Measurements from ENCODE around the gene FRY.
"Not testable (repeated sequence)": the region's sequence is repeated elsewhere in the genome, so short reads cannot be mapped to it uniquely, and the experiment has no call there.

Gene FRY

DNA sequence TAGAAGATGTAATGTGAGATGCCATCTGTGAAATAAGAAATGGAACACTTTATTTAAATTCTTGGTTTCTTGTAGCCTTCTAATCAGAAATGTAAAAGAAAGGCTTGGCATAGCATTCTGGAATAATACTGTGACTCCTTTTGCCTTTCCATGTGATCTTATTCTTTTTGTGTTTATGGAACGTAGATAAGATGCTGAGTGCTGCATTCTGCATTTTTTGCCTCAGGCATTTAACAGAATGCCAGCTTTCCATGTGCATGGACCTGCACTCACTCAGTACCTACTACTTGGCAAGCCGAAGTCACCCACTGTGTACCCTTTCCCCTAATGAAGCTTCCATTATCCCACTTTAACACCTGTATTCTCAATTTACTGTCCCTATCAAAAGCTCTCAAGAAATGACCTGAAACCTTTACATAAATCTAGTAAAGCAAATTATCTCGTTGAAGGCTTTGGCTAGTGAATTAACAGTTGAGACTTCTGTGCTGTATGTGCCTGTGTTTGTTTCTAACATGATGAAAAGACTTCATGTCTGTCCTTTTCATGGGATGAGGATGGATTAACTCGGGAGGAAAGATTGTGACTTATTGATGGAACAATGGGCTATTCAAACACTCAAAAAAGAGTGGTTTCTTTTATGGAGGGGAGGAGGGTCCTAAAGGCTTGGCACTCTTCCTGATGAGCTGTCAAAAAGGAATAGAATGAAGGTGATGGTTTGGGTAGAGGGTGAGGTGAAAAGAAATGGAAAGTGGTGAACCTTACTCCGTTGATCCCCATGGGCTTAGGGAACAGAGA lies 44.7 kb upstream of the FRY start:
- Histone ChIP-seq H3K36me3 (ENCODE audit: control insufficient read depth, insufficient read depth, low read length) (no peaks in the 10 kb centered on the region), H3K27ac (no peak overlapping the region), H3K27me3 (ENCODE audit: control insufficient read depth, insufficient read depth, low read length) (no peaks in the 10 kb centered on the region), H3K79me2 (no peaks in the 10 kb centered on the region), H3K4me3 (ENCODE audit: low read depth, low read length) (no peak overlapping the region), H3K4me2 (ENCODE audit: low read length) (no peak overlapping the region), H3K9me3 (ENCODE audit: control insufficient read depth, low read length) (no peaks in the 10 kb centered on the region), H3K4me1 (no peaks in the 10 kb centered on the region), H3K9ac (no peak overlapping the region), H2AFZ (no peak overlapping the region)
- TF ChIP-seq, protein P1, sequence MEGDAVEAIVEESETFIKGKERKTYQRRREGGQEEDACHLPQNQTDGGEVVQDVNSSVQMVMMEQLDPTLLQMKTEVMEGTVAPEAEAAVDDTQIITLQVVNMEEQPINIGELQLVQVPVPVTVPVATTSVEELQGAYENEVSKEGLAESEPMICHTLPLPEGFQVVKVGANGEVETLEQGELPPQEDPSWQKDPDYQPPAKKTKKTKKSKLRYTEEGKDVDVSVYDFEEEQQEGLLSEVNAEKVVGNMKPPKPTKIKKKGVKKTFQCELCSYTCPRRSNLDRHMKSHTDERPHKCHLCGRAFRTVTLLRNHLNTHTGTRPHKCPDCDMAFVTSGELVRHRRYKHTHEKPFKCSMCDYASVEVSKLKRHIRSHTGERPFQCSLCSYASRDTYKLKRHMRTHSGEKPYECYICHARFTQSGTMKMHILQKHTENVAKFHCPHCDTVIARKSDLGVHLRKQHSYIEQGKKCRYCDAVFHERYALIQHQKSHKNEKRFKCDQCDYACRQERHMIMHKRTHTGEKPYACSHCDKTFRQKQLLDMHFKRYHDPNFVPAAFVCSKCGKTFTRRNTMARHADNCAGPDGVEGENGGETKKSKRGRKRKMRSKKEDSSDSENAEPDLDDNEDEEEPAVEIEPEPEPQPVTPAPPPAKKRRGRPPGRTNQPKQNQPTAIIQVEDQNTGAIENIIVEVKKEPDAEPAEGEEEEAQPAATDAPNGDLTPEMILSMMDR (IDR thresholded peaks at IDR 0.05): no peak

DNA sequence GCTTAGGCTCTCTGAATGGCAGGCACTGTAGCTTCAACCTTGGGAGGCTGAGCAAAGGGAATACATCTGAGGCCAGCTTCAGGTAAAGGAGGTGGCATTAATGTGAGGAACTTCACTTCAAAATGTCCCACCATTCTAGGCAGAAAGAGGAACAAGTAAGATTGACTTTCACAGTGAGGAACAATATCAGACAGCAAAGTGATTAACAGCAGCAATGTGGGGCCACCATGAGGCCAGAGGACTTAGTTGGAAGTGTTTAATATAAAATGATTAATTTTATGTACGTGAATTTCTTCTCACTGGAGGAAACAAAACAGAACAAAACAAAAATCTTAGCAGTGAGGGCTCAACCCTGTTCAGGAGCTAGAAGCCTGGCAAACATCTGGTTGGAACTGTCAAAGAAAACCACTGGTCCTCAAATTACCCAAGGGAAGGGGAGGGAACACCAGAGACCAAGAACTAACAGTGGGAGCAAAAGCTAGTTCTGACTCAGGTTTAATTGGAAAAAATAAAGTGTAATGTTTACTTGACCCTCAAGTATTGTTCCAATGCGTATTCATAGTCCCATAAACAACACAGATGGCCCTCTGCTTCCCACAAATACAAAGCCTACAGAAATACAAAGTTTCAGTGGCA lies 43.9 kb upstream of the FRY start:
- Histone ChIP-seq H3K27ac (no peak overlapping the region), H3K4me2 (ENCODE audit: low read length) (no peak overlapping the region)
- TF ChIP-seq, protein P1 (IDR thresholded peaks at IDR 0.05): no peak

DNA sequence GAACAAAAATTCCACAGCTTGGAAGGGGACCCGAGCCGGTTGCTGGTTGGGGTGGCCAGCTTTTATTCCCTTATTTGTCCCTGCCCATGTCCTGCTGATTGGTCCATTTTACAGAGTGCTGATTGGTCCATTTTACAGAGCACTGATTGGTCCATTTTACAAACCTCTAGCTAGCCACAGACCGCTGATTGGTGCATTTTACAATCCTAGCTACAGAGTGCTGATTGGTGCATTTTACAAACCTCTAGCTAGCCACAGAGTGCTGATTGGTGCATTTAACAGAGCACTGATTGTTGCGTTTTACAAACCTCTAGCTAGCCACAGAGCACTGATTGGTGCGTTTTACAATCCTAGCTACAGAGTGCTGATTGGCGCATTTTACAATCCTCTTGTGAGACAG lies 37.2 kb upstream of the FRY start:
- H3K36me3 ChIP-seq (ENCODE audit: control insufficient read depth, insufficient read depth, low read length); H2AFZ ChIP-seq; H3K4me2 ChIP-seq (ENCODE audit: low read length); H3K79me2 ChIP-seq; H3K4me3 ChIP-seq (ENCODE audit: low read depth, low read length); H3K27me3 ChIP-seq (ENCODE audit: control insufficient read depth, insufficient read depth, low read length); H3K4me1 ChIP-seq; H3K9ac ChIP-seq; H3K27ac ChIP-seq; H3K9me3 ChIP-seq (ENCODE audit: control insufficient read depth, low read length): not testable (repeated sequence)

More for the DNA sequence above, 43.9 kb upstream of the FRY start:
- no peak overlapping the region for H3K9ac ChIP-seq
- no peak overlapping the region for H2AFZ ChIP-seq
- H3K4me3 ChIP-seq (ENCODE audit: low read depth, low read length): no peak overlapping the region
- no peaks in the 10 kb centered on the region for H3K4me1 ChIP-seq
- H3K36me3 ChIP-seq (ENCODE audit: control insufficient read depth, insufficient read depth, low read length): no peaks in the 10 kb centered on the region
- no peaks in the 10 kb centered on the region for H3K79me2 ChIP-seq
- no peaks in the 10 kb centered on the region for H3K9me3 ChIP-seq (ENCODE audit: control insufficient read depth, low read length)
- H3K27me3 ChIP-seq (ENCODE audit: control insufficient read depth, insufficient read depth, low read length): no peaks in the 10 kb centered on the region

DNA sequence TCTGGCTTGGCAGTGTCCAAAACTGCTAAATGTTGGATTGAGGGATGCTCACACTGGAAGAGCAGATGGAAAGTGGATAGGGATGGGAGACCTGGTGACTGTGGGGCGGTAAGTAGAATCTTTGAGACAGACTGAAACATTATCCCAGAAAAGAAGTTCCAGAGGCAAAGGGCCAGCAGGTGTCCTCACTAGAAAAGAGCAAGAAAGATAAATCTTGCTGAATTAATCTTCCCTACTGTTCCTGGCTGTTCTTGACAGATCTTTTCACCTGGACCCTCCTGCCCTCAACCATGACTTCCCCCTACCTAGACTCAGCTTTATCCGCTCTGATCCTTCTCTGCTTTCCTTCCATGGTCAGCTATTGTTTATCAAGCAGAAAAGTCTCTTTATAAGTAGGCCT lies 35.0 kb upstream of the FRY start:
- no peak overlapping the region for H2AFZ ChIP-seq
- H3K36me3 ChIP-seq (ENCODE audit: control insufficient read depth, insufficient read depth, low read length): no peaks in the 10 kb centered on the region
- no peak overlapping the region for H3K27ac ChIP-seq
- H3K79me2 ChIP-seq: no peaks in the 10 kb centered on the region
- no peak overlapping the region for H3K9ac ChIP-seq
- no peak overlapping the region for H3K4me2 ChIP-seq (ENCODE audit: low read length)
- no peaks in the 10 kb centered on the region for H3K4me1 ChIP-seq
- H3K27me3 ChIP-seq (ENCODE audit: control insufficient read depth, insufficient read depth, low read length): no peaks in the 10 kb centered on the region
- H3K9me3 ChIP-seq (ENCODE audit: control insufficient read depth, low read length): no peaks in the 10 kb centered on the region
- no peak overlapping the region for H3K4me3 ChIP-seq (ENCODE audit: low read depth, low read length)
- TF ChIP-seq, protein P1 (IDR thresholded peaks at IDR 0.05): no peak

DNA sequence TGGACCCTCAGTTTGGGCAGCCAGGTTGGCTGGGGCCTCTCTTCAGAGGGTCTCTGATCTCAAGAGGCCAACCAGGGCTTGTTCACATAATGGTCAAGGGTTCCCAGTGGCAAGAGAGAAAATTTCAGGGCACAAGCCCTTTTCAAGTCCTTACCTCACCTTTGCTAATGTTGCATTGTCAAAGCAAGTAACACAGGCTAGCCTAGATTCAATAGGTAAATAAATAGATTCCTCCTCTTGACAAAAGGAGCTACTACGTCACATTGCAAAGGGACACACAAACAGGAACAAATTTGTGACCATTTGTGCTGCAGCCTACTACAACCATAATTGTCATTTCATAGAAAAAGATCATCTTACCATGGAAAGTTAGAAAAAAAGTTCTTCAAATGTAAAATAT lies 33.9 kb upstream of the FRY start:
- TF ChIP-seq, protein P1 (IDR thresholded peaks at IDR 0.05): no peak
- H3K27me3 ChIP-seq (ENCODE audit: control insufficient read depth, insufficient read depth, low read length): no peaks in the 10 kb centered on the region
- H3K4me2 ChIP-seq (ENCODE audit: low read length): no peak overlapping the region
- no peaks in the 10 kb centered on the region for H3K79me2 ChIP-seq
- H2AFZ ChIP-seq: no peak overlapping the region
- H3K4me3 ChIP-seq (ENCODE audit: low read depth, low read length): no peak overlapping the region
- no peaks in the 10 kb centered on the region for H3K9me3 ChIP-seq (ENCODE audit: control insufficient read depth, low read length)
- no peaks in the 10 kb centered on the region for H3K36me3 ChIP-seq (ENCODE audit: control insufficient read depth, insufficient read depth, low read length)
- no peak overlapping the region for H3K27ac ChIP-seq
- no peak overlapping the region for H3K9ac ChIP-seq
- no peaks in the 10 kb centered on the region for H3K4me1 ChIP-seq

All from parathyroid adenoma (tissue), 2 donors.